Renal pelvis (tissue), 4 donors: ENCODE measurements around the gene MAF. TPM values are rescaled to one million over a fixed set of nuclear protein-coding genes. Genes with fewer than 3 reads are reported as not detected.
A peak's percentile ranks its signal among the peaks of the same experiment; 100 is the strongest.

Source experiments
- DNase-seq: peaks from one replicate; pipeline ENCODE4 v3.0.0-alpha.2; 2013
- polyA plus RNA-seq, 3 donors: library from polyadenylated mRNA; unstranded; fragments of 120-200 nt; gene quantifications; one replicate each; pipeline ENCODE4 v1.2.1, GENCODE V29; 2013; ENCODE audit not compliant: insufficient read length in 3 of 3

Gene MAF
- polyA plus RNA-seq, 3 donors: 47.3 to 63.0 (median 53.1) TPM

- DNase-seq: no peak
Measured at GRCh38 chr16:79621027-79621426, 20.5 kb upstream of the MAF start.

GRCh38 chr16:79618692-79619050 lies 18.1 kb upstream of the MAF start:
- no peak for DNase-seq

- no peak for DNase-seq
Measured at GRCh38 chr16:79618041-79618691, 17.6 kb upstream of the MAF start.

- no peak for DNase-seq
Measured at GRCh38 chr16:79613009-79613408, 12.5 kb upstream of the MAF start.

- no peak for DNase-seq
Measured at GRCh38 chr16:79612207-79612606, 11.7 kb upstream of the MAF start.

- no peak for DNase-seq
Measured at GRCh38 chr16:79610771-79611170, 10.2 kb upstream of the MAF start.

- DNase-seq: no peak
Measured at GRCh38 chr16:79609861-79610260, 9.3 kb upstream of the MAF start.

GRCh38 chr16:79608976-79609375 lies 8.4 kb upstream of the MAF start:
- no peak for DNase-seq

GRCh38 chr16:79607587-79607986 lies 7.0 kb upstream of the MAF start:
- DNase-seq: no peak

GRCh38 chr16:79605999-79606398 lies 5.5 kb upstream of the MAF start:
- no peak for DNase-seq

- DNase-seq: no peak
Measured at GRCh38 chr16:79603055-79603454, 2.5 kb upstream of the MAF start.

GRCh38 chr16:79602628-79603014 lies 2.1 kb upstream of the MAF start:
- DNase-seq: no peak

- peak; percentile 92 for DNase-seq
Measured at GRCh38 chr16:79601931-79602627, 1.5 kb upstream of the MAF start.

GRCh38 chr16:79601092-79601930 lies 774 bp upstream of the MAF start:
- DNase-seq: no peak

GRCh38 chr16:79599837-79600637 lies 500 bp downstream of the MAF start:
- DNase-seq: peak; percentile 65

GRCh38 chr16:79599256-79599836 lies 1.2 kb downstream of the MAF start:
- DNase-seq: no peak

- DNase-seq: peak; percentile 85
Measured at GRCh38 chr16:79598348-79599181, 2.0 kb downstream of the MAF start.

GRCh38 chr16:79598063-79598347 lies 2.5 kb downstream of the MAF start:
- DNase-seq: no peak

- DNase-seq: no peak
Measured at GRCh38 chr16:79597277-79598062, 3.1 kb downstream of the MAF start.

- DNase-seq: no peak
Measured at GRCh38 chr16:79595931-79596450, 4.5 kb downstream of the MAF start.
